Keratinocyte (primary cell): ENCODE data around the gene ESR2. TPM values are rescaled to one million over a fixed set of nuclear protein-coding genes. Genes with fewer than 3 reads are reported as not detected.

Experiments used
- DNase-seq: peaks from one replicate; pipeline ENCODE4 v3.0.0-alpha.2; 2011; ENCODE audit warnings: low read depth, missing footprints, low spot score
- FAIRE-seq: peaks from 2 replicates; lab custom pipeline; 2011; peaks lifted over from hg19 to GRCh38; lab: Jason Lieb, UNC
- H2AFZ ChIP-seq: 2 replicates; pipeline ENCODE4 v1.6.0; 2012; ENCODE audit warnings: low read length, control low read depth, inconsistent platforms; ENCODE audit not compliant: control insufficient read depth
- H3K27ac ChIP-seq: 2 replicates; pipeline ENCODE4 v1.5.1; 2011; ENCODE audit warnings: low read length; ENCODE audit not compliant: control insufficient read depth, insufficient read depth
- H3K27me3 ChIP-seq: 3 replicates; pipeline ENCODE4 v1.6.0; 2011; ENCODE audit warnings: low read length; ENCODE audit not compliant: control insufficient read depth, insufficient read depth; ENCODE audit errors: extremely low read depth
- H3K36me3 ChIP-seq, 2 experiments: 2 replicates in 1 of 2; 3 replicates in 1 of 2; pipeline ENCODE4 v1.5.1; 2011; ENCODE audit warnings: low read length in 2 of 2, mild to moderate bottlenecking in 1 of 2; ENCODE audit not compliant: control insufficient read depth in 2 of 2, insufficient read depth in 2 of 2; ENCODE audit errors: extremely low read depth in 1 of 2
- H3K4me1 ChIP-seq: 3 replicates; pipeline ENCODE4 v1.5.1; 2011; ENCODE audit warnings: low read length; ENCODE audit not compliant: control insufficient read depth, insufficient read depth; ENCODE audit errors: extremely low read depth
- H3K4me2 ChIP-seq: 3 replicates; pipeline ENCODE4 v1.6.0; 2011; ENCODE audit warnings: low read depth, low read length; ENCODE audit not compliant: control insufficient read depth, insufficient read depth; ENCODE audit errors: extremely low read depth
- H3K4me3 ChIP-seq, 3 experiments: fragments of 200-600 bp in 1 of 3; sonication (generic) in 1 of 3; 2 replicates in 2 of 3; 3 replicates in 1 of 3; pipeline ENCODE4 v1.5.1; 2011 to 2016; ENCODE audit warnings: low read length in 3 of 3, mild to moderate bottlenecking in 3 of 3, control low read depth in 2 of 3, inconsistent platforms in 1 of 3, low read depth in 1 of 3, mixed read lengths in 1 of 3, mixed run types in 1 of 3, moderate library complexity in 1 of 3; ENCODE audit not compliant: control insufficient read depth in 2 of 3, insufficient read depth in 2 of 3; ENCODE audit errors: extremely low read depth in 1 of 3
- H3K79me2 ChIP-seq: 2 replicates; pipeline ENCODE4 v1.6.0; 2012; ENCODE audit warnings: low read length; ENCODE audit not compliant: control insufficient read depth, insufficient read depth
- H3K9ac ChIP-seq: 3 replicates; pipeline ENCODE4 v1.6.0; 2011; ENCODE audit warnings: low read length; ENCODE audit not compliant: control insufficient read depth, insufficient read depth; ENCODE audit errors: extremely low read depth
- H3K9me1 ChIP-seq: 3 replicates; pipeline ENCODE4 v1.6.0; 2011; ENCODE audit warnings: low read length; ENCODE audit not compliant: control insufficient read depth, insufficient read depth; ENCODE audit errors: extremely low read depth
- H3K9me3 ChIP-seq: 2 replicates; pipeline ENCODE4 v1.5.1; 2012; ENCODE audit warnings: low read depth, low read length; ENCODE audit not compliant: control insufficient read depth
- H4K20me1 ChIP-seq: 3 replicates; pipeline ENCODE4 v1.6.0; 2011; ENCODE audit warnings: low read length; ENCODE audit not compliant: control insufficient read depth, insufficient read depth; ENCODE audit errors: extremely low read depth
- EZH2 ChIP-seq: IDR thresholded peaks from one replicate; pipeline ENCODE4 v1.6.1; 2012; ENCODE audit warnings: inconsistent platforms, mild to moderate bottlenecking, low read length, moderate library complexity
- dilution Hi-C: fragments of 300-500 bp; cut with MboI; formaldehyde crosslinking; loops from one replicate; pipeline ENCODE4 v1.7.0; 2020; ENCODE audit warnings: low sequenced_read_pairs; ENCODE audit not compliant: extremely low pct_ligation_motif_present
- polyA plus RNA-seq, 5 experiments: library from polyadenylated mRNA; depleted of rRNA in 3 of 5; stranded (reverse) in 3 of 5; stranded (forward) in 1 of 5; unstranded in 1 of 5; fragments of >200 nt; gene quantifications; 1 replicate in 1 of 5; 2 replicates in 3 of 5; 3 replicates in 1 of 5; pipeline versions ENCODE4 v1.2.1 to v1.2.3, GENCODE V29; 2011 to 2012; ENCODE audit warnings: missing spikeins in 2 of 5, low read depth in 1 of 5, low replicate concordance in 1 of 5
- TF ChIP-seq, protein P1 (sequence below), 3 experiments: IDR thresholded peaks in 1 of 3; conservative IDR thresholded peaks in 1 of 3; optimal IDR thresholded peaks in 1 of 3; 2 replicates in 2 of 3; 3 replicates in 1 of 3; pipeline versions ENCODE3 to v1.5.1; 2011; ENCODE audit warnings: low read length in 3 of 3, mild to moderate bottlenecking in 3 of 3, moderate library complexity in 2 of 3, control low read depth in 1 of 3, inconsistent platforms in 1 of 3; ENCODE audit not compliant: insufficient read depth in 2 of 3; ENCODE audit errors: extremely low read depth in 1 of 3

ESR2 gene
- polyA plus RNA-seq, 1 donor (not counting 4 experiments of a cell fraction or from before 2014, with no cell fraction given): 0.03 TPM

GRCh38 chr14:64061706-64062105 is 232.5 kb downstream of the ESR2 start:
- H3K9me1 ChIP-seq: no peaks in the 10 kb centered on the region
- H3K36me3 ChIP-seq: no peaks in the 10 kb centered on the region
- H3K9me3 ChIP-seq: no peaks in the 10 kb centered on the region
- peak overlapping the region; percentile 88 for H2AFZ ChIP-seq
- H3K9ac ChIP-seq: peak overlapping the region; percentile 79
- peak overlapping the region in 2 of 3 experiments; percentile 7 to 44 for H3K4me3 ChIP-seq
- H4K20me1 ChIP-seq: no peaks in the 10 kb centered on the region
- H3K27me3 ChIP-seq: no peaks in the 10 kb centered on the region
- DNase-seq (no peak), FAIRE-seq (no peak)
- no peaks in the 10 kb centered on the region for H3K79me2 ChIP-seq
- no peak for TF ChIP-seq EZH2
- TF ChIP-seq, protein P1, sequence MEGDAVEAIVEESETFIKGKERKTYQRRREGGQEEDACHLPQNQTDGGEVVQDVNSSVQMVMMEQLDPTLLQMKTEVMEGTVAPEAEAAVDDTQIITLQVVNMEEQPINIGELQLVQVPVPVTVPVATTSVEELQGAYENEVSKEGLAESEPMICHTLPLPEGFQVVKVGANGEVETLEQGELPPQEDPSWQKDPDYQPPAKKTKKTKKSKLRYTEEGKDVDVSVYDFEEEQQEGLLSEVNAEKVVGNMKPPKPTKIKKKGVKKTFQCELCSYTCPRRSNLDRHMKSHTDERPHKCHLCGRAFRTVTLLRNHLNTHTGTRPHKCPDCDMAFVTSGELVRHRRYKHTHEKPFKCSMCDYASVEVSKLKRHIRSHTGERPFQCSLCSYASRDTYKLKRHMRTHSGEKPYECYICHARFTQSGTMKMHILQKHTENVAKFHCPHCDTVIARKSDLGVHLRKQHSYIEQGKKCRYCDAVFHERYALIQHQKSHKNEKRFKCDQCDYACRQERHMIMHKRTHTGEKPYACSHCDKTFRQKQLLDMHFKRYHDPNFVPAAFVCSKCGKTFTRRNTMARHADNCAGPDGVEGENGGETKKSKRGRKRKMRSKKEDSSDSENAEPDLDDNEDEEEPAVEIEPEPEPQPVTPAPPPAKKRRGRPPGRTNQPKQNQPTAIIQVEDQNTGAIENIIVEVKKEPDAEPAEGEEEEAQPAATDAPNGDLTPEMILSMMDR (optimal IDR thresholded peaks at IDR 0.05 in 1 of 3, IDR thresholded peaks at IDR 0.05 in 1 of 3, conservative IDR thresholded peaks at IDR 0.05 in 1 of 3; ENCODE audit: extremely low read depth in 1 of 3, insufficient read depth in 2 of 3, low read length in 3 of 3): no peak
- peak overlapping the region; percentile 87 for H3K4me2 ChIP-seq
- H3K27ac ChIP-seq: peak overlapping the region; percentile 99
- dilution Hi-C loops: no loop called here
- peaks cover 40% of the 10 kb centered on the region for H3K4me1 ChIP-seq

DNA sequence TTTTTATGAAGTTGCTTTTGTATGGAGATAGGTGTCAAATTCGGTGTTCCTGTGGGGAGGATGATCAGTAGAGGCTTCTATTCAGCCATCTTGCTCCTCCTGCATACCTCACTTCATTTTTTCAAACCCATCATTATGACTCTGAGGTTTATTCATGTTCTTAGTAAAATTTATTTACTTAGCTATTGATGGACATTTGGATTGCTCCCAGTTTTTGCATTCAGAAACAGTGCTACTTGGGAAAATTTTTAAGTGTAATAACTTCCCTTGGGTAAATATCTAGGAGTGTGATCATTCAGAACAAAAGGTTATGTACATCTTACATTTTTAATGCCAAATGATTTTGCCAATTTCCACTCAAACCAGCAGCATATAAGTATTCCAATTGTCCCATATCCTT is 233.1 kb downstream of the ESR2 start:
- peak overlapping the region; percentile 99 for H3K27ac ChIP-seq
- H3K4me3 ChIP-seq: peak overlapping the region in 2 of 3 experiments; percentile 7 to 44
- DNase-seq: no peak
- FAIRE-seq: no peak
- TF ChIP-seq, protein P1 (optimal IDR thresholded peaks at IDR 0.05 in 1 of 3, IDR thresholded peaks at IDR 0.05 in 1 of 3, conservative IDR thresholded peaks at IDR 0.05 in 1 of 3; ENCODE audit: extremely low read depth in 1 of 3, insufficient read depth in 2 of 3, low read length in 3 of 3): no peak
- no peak for TF ChIP-seq EZH2
- H3K4me1 ChIP-seq: peaks cover 40% of the 10 kb centered on the region
- peak overlapping the region; percentile 79 for H3K9ac ChIP-seq
- H3K9me3 ChIP-seq: no peaks in the 10 kb centered on the region
- peak overlapping the region; percentile 87 for H3K4me2 ChIP-seq
- H4K20me1 ChIP-seq: no peaks in the 10 kb centered on the region
- H3K36me3 ChIP-seq: no peaks in the 10 kb centered on the region
- H2AFZ ChIP-seq: peak overlapping the region; percentile 88
- dilution Hi-C loops: no loop called here
- H3K27me3 ChIP-seq: no peaks in the 10 kb centered on the region
- no peaks in the 10 kb centered on the region for H3K79me2 ChIP-seq
- H3K9me1 ChIP-seq: no peaks in the 10 kb centered on the region
